ENCODE measurements around the gene CHST9. TPM values are rescaled to one million over a fixed set of nuclear protein-coding genes. Genes with fewer than 3 reads are reported as not detected.
"Not testable (repeated sequence)": the region's sequence is repeated elsewhere in the genome, so short reads cannot be mapped to it uniquely, and the experiment has no call there.

CHST9 gene, protein sequence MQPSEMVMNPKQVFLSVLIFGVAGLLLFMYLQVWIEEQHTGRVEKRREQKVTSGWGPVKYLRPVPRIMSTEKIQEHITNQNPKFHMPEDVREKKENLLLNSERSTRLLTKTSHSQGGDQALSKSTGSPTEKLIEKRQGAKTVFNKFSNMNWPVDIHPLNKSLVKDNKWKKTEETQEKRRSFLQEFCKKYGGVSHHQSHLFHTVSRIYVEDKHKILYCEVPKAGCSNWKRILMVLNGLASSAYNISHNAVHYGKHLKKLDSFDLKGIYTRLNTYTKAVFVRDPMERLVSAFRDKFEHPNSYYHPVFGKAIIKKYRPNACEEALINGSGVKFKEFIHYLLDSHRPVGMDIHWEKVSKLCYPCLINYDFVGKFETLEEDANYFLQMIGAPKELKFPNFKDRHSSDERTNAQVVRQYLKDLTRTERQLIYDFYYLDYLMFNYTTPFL
- not detected in 2 replicates for total RNA-seq

DNA sequence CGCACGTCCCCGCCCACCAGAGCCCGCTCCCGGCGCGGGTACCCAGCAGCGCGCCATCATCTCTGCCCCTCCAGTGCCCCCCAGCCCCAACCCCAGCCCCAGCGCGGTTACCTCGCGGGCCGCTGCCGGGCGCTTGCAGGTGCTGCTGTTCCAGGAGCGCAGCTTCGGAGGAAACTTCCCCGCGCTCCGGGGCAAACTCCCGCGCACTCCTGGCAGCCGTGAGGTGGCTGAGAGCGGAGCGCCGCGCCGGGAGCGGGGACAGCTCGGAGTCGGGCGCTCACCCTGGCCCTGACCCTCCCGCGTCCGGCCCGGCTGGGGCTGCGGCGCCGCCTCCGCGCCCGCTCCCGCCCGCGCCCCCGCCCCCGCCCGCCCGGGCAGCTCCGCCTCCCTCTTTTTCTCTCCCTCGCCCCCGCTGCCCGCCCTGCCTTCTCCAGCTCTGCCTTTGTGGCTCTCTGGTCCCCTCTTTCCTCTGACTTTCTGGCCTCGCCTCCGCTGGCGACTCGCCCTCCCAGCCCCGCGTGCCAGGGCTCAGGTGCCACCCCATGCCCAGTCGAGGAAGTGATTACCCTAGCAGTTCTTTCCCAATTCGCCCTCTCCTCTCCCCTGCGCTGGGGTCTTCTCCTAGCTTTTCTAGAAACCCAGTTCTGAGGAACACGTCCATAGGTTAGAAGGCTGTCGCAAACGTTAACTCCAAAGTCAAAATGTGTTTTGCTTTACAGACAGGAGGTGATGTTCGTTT is at the start of gene CHST9:
CHST9 (minus strand) TSS at position 284 of the 739 bp plus-strand sequence. CDS start 42,499 bp downstream, outside the sequence.
- DNase-seq (ENCODE audit: low read depth, low spot score) = no peak

DNA sequence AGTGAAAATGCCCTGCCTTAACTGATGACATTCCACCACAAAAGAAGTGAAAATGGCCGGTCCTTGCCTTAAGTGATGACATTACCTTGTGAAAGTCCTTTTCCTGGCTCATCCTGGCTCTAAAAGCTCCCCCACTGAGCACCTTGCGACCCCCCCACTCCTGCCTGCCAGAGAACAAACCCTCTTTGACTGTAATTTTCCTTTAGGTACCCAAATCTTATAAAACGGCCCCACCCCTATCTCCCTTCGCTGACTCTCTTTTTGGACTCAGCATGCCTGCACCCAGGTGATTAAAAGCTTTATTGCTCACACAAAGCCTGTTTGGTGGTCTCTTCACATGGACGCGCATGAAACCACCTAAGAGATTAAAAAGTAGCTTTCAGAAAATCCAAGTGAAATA is 47.2 kb upstream of the CHST9 start:
- DNase-seq (ENCODE audit: low read depth, low spot score) = not testable (repeated sequence)

DNA sequence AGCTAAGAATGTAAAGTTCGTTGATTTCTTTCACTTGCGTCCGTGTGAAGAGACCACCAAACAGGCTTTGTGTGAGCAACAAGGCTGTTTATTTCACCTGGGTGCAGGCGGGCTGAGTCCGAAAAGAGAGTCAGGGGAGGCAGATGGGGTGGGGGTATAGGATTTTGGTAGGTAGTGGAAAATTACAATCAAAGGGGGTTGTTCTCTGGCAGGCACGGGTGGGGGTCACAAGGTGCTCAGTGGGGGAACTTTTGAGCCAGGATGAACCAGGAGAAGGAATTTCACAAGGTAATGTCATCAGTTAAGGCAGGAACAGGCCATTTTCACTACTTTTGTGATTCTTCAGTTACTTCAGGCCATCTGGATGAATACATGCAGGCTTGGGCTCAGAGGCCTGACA is 46.6 kb upstream of the CHST9 start:
- DNase-seq (ENCODE audit: low read depth, low spot score) = not testable (repeated sequence)

DNA sequence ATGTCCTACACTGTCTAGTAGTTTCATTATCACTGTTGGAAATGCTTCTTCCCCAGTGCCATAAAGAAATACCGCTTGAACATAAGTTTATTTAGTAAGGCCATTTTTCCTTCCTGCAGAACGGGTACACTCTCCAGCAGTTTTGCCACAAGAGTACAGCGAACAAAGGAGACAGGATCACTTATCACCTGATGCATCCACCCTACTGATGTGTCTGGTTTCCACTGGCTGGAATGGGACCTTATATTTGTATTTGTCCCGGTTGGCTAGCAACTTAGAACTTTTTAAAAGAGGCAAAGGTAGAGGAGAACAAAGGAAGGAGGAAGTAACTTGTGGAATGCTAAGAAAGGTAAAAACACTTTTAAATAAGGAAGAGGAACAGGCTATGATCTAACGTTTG is 46.1 kb upstream of the CHST9 start:
- not testable (repeated sequence) for DNase-seq (ENCODE audit: low read depth, low spot score)

DNA sequence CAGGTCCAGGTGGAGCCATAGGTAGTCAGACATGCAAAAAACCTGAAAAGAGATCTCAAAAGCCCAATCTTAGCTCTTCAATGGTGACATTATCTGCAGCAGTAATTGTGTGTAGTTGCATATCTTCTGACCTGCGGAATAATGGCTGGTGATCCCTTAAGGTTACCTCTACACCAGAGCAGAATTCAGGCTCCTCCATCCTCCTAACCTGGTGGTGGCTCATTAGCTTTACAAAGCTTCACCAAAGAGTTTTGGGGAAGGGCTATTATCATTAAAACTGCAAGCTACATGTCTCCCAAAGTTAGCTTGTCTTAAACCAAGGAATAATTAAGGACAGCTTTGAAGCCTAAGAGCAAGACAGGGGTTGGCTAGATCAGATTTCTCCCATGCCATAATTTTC is 42.6 kb upstream of the CHST9 start:
- DNase-seq (ENCODE audit: low read depth, low spot score) = no peak

DNA sequence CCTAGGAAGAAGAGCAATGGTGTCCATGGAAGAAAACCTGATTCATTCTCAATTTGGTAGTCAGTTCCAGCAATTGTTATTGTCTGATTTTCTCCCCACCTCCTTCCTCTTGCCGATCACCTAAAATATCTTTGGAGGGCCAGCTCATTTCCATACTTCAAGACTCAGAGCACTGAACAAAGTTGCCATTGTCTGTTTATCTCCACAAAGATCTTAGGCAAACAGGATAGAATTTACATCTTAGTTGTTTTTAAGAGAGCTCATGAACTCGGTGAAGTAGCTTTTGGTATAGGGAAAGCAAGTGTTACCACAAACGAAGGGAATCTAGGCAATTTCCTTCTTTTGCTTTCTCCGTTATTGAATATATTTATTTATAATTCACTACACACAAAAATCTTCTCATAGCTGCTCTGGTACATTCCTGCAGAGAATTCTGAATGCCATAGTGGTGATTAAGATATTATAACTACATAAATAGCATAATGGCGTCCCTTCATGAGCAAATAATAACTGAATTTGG is 41.5 kb upstream of the CHST9 start:
- no peak for DNase-seq (ENCODE audit: low read depth, low spot score)

DNA sequence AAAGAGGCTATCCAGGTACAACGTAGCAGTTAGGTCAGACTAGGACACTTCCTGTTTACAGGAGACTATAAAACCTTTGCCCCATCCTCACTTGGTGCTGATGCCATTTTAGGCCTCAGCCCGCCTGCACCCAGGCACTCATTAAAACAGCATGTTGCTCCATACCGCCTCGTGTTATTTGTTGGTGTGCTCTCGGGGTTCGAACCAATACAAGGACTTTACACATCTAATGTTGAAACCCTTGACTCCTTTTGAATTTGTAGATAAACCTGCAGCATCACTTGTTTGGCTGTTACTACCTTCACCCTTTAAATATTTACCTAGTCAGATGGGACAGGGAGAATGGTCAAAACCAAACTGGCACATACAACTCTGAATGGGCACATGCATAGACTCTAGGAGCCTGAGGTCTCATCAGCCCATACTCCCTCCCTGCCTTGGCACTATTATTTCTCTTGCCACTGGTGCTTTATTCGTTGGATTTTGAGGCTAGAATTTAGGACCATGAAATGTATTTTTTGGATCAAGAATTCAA is 40.9 kb upstream of the CHST9 start:
- no peak for DNase-seq (ENCODE audit: low read depth, low spot score)

DNA sequence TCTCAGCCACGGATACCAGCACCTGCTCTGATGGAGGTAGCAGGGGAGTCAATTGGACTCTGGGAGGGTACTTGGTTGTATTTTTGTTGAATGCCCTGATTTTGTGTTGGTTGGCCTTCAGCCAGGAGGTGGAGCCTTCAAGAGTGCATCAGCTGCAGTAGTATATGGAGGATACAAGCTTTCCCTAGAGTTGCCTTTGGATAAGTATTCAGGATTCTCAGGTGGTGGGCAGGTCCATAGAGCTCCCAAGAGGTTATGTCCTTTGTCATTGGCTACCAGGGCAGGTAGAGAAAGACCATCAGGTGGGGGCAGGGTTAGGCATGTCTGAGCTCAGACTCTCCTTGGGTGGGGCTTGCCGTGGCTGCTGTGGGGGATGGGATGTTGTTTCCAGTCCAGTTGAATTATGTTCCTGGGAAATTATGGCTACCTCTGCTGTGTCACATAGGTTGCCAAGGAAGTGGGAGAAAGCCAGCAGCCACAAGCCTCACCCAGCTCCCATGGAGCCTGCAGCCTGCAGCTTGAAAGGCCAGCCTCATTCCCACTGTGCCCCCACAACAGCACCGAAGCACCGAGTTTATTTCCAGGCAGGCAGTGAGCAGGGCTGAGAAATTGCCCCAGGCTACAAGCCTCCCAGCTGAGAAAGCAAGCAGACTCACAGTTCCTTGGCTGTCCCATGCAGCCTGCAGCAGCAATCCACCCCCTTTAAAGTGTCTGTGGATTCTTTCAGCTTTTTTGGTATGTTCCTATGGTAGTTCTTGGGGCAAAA is 38.6 kb upstream of the CHST9 start:
- no peak for DNase-seq (ENCODE audit: low read depth, low spot score)

DNA sequence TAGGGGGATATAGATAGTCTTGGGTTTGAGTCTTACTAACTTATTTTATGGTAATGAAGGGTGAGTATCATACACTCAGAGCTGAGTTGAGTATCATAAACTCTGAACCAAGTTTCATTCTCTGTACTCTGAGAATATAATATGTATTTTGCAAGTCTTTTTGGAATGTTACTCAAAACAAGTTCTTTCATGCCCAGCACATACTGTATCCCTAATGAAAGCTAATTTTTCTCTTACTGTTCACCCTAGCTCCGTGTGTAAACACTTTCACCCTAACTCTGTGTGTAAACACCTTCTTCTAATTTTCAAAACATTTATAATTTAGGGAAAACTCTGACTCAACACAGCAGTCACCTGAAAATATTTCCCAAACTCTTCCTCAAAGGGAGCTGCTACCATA is 29.7 kb upstream of the CHST9 start:
- DNase-seq (ENCODE audit: low read depth, low spot score) = no peak

DNA sequence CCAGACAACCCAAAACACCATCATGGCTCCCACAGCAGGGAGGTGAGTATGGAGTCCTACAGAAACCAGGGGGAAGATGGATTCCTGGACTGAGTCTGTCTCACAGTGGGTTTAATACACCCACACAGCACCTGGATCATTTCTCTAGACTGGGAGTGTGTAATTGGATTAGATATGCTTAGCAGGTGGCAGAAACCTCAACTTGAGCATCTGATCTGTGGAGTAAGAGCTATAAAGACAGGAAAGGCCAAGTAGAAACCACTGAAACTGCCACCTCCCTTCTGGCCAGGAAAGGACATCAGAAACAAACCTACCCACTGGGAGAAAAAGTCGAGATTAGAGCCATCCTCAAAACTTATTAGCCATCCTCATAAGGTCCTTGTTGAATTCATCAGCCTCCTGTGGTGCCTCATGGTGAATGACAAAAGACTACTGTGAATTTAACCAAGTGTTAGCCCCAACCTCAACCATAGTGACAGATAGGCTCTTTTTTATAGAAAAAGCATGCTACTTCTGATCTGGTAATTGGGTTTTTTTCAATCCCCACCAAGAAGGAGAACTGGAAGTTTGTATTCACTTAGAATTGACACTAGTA is 28.1 kb upstream of the CHST9 start:
- DNase-seq (ENCODE audit: low read depth, low spot score) = no peak

DNA sequence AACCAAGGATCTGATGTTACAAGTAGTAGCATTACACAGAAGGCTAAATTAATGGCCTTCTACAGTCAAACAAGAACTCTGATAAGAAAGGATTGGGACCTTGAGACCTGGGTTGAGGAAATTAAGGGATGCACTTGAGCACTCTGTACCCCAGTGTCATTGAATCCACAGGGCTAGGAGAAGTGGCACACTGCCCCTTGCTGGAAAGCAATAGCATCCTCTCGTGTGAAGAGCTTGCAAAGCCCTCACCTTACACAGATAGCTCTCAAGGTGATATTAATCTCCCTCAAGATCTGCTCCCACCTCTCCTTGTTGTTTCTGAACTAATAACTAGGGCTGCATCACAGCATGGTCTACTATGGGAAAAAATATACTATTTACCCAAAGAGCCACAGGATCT is 26.5 kb upstream of the CHST9 start:
- DNase-seq (ENCODE audit: low read depth, low spot score) = no peak

DNA sequence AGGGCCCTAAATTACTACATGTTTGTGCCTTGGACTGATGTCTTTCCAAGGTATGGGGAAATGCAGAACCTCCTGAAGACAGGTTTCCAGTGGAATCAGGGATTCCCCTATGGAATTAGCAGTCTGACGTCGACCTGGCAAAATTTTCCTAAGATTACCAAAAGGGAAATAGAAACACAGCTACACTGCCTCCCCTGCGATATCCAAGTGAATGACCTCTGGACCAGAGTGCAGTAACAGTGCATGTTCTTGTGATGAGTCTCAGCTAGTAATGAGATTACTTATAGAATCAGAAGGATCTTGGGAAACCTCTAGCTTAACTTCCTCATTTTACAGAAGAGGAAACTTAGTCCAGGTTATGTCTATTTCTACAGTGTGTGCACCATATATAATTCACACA is 21.3 kb upstream of the CHST9 start:
- no peak for DNase-seq (ENCODE audit: low read depth, low spot score)

DNA sequence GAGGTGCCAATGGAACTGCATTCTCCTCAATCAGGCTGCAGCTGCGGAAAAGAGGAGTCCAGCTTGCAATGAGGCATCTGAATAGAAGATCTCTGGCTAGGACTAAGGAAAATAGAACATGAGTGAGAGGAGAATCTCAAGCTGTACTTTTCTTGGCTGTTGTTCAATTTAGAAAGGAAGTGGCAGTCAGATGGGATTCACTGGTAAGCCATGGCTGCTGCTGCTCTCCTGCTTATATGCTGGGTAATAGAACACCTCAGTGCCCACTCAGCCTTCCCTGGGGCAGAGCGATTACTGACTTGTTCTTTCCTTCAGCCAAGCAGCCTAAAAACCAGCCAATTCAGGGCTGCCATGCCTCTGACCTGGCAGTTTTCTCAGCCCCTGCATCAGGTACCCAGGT is 17.6 kb upstream of the CHST9 start:
- DNase-seq (ENCODE audit: low read depth, low spot score) = no peak

DNA sequence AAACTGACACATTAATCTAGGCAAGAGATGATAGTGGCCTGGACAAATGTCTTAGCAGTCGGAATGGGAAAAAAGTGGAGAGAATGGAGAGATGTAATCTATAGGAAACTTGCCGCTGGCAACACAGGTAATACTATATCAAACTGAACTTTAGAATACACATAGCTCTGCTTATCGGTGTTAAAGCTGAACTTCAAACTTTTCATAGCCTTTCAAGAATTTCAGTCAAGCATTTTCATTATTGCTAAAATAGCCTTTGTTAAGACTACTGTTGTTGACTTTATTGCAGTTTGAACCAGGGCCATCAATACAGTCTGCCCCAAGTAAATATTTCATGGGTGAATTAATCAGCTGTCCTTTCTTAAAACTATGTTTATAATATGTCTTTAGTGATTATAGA is 12.9 kb upstream of the CHST9 start:
- no peak for DNase-seq (ENCODE audit: low read depth, low spot score)

DNA sequence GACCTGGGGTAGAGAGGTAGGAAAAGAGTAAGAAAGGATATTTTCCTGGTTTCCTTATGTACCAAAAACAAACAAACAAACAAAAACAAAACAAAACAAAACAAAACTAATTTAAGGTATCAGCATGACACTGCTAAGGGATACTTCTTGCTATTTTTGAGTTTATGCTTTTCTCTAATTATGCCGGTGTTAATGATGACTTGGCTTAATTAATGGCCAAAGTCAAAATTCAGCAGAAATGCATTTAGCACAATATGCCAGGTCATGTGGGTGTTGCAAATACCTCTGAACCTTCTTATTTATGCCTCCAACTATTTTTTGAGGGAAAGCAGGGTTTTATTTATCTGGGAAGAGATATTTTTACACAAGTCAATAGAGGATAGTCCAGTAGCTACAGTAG is 3.2 kb upstream of the CHST9 start:
- no peak for DNase-seq (ENCODE audit: low read depth, low spot score)

DNA sequence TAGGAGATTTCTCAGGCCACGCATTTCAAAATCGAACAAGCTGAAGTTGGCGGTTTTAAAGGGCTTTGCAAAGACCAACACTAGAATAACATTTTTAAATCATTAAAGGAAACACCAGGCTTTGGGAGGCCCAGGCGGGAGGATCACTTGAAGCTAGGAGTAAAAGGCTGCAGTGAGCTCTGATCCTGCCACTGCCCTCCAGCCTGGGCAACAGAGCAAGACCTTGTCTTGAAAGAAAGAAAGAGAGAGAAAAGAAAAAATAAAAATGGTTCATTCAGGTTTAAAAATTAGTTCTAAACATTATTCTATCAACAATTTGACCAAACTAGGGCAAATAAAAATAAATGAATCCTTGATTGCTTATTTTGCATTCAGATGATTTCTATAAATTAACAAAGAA is 789 bp upstream of the CHST9 start:
- no peak for DNase-seq (ENCODE audit: low read depth, low spot score)

DNA sequence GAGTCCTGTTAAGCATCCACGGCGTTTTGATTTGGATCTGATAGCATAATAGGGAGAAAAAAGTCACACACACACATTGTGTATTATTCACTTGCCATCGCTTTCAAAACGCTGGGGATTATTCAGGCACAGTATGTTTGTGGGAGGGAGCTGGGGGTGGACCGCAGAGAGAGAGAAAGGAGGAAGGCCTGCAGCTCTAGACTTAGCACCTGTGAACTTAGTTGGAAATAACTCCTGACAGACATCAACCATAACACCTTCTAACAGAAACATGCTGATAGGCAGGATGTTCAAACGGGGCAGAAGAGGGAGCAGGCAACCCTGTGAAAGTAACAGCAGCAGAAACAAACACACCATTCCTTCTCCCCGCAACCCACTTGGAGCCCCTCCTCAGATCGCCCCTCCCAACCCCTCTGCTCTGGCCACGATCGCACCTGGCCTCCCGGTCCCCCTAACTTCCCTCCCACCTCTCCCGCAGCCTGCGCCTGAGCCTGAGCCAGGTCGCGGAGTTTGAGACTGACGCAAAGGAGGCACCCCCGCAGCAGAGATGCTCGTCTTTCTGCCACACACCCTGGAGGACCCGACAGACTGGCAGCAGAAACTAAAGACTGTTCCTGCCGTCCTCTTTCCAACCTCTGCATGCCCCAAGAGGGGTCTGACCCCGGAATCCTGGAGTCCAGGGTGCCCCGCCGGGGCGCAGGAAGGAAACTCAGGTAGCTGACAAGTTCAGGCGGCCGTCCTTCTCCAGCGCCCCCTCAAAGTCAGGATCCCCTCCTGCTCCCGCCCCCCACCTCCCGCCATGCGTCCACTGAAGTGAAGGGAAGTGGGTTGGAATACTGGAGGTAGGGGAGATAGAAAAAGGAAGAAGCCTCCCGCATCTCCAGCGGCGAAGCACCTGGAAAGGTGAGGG is 738 bp downstream of the CHST9 start:
- no peak for DNase-seq (ENCODE audit: low read depth, low spot score)

DNA sequence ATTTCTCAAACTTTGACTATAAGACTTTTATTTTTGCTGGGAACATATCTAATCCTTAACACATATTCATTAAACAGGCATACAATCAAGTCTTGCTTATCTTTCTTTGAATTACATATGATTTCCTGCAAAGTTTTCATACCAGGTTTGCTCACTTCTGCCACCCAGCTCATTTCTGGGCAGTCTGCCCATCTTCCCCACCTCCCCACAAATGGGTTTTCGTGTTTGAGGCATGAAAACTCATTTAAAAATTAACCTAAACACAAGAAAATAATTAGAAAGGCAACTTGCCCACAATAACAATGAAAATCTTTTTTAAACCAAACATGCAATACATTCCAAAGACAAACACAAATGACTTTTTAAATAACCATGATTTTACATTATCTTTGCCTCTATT is 3.4 kb downstream of the CHST9 start:
- no peak for DNase-seq (ENCODE audit: low read depth, low spot score)

DNA sequence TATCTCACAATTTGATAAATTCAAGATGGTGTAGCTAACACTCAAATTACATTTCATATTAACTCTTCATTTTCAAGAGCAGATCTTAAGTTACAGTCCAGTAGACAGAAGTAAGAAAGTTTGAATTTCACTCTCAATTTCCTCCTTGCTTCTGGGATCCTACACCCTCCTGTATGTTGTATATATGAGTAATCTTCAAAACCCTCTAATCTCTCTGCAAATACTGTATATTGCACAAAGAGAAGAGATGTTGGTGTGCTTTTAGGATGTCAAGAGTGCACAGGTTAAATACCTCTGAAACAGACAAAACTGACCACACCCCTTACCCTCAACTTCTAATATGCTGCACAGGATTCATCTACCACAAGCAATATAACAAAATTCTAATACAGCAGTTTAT is 6.7 kb downstream of the CHST9 start:
- DNase-seq (ENCODE audit: low read depth, low spot score) = no peak

DNA sequence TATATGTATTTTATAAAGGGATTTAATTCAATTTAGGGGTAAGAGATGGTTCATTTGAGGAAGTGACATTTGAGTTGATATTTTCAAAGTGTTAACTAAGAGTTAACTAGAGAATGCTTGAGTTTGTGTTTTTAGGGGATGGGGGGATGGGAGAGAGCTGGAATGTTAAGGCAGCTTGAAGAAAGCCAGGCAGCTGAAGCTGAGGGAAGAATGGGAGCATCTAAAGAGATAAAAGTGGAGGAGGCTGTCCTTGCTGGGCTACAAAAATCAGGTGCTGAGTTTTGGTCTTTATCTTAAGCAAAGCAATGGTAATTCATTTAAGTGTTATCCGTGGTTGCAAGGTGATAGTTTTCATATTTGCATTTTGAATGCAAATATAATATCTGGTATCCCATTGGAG is 9.2 kb downstream of the CHST9 start:
- DNase-seq (ENCODE audit: low read depth, low spot score) = no peak

Measured in pulmonary artery endothelial cell (primary cell).